Measurements from ENCODE around the gene GABRA1. TPM values are rescaled to one million over a fixed set of nuclear protein-coding genes. Genes with fewer than 3 reads are reported as not detected.

GABRA1 gene
- 2.7 TPM for total RNA-seq
- polyA plus RNA-seq: 0.66 TPM
- long read RNA-seq, donor 1: 0 reads
- long read RNA-seq, donor 2: 0 reads
- long read RNA-seq, donor 3: 0 reads
- long read RNA-seq, donor 4, full-length matches to known transcripts: 2 of 2 reads
- long read RNA-seq, donor 4, partial matches to known transcripts: 0 of 2 reads
- long read RNA-seq, donor 4, other reads (novel, unspliced or antisense): 0 of 2 reads
- long read RNA-seq, donor 5, full-length matches to known transcripts: 1 of 1 reads
- long read RNA-seq, donor 5, partial matches to known transcripts: 0 of 1 reads
- long read RNA-seq, donor 5, other reads (novel, unspliced or antisense): 0 of 1 reads
- long read RNA-seq, donor 6: 0 reads
- long read RNA-seq, donor 7: 0 reads
- long read RNA-seq, donor 8: 0 reads
- long read RNA-seq, donor 9: 0 reads
- long read RNA-seq, donor 10: 0 reads

- Histone ChIP-seq H3K36me3 (ENCODE audit: control insufficient read depth in 2 of 2, insufficient read depth in 2 of 2, low read length in 1 of 2) (no peaks in the 10 kb centered on the region), H3K4me1 (ENCODE audit: control insufficient read depth in 2 of 2, insufficient read depth in 2 of 2, low read length in 2 of 2) (no peaks in the 10 kb centered on the region), H3K4me3 (ENCODE audit: low read length in 2 of 2) (peak within 1 kb of the TSS in 1 of 2 donors; percentile 5), H3K27ac (ENCODE audit: low read depth in 1 of 2, low read length in 1 of 2) (no peak within 1 kb of the TSS), H3K27me3 (ENCODE audit: control insufficient read depth in 2 of 2, insufficient read depth in 1 of 2, low read length in 1 of 2) (peaks cover 0 to 22% of the 10 kb centered on the region in 2 donors), H3K9me3 (ENCODE audit: control insufficient read depth in 2 of 2, insufficient read depth in 1 of 2, low read length in 1 of 2) (no peaks in the 10 kb centered on the region)
- 6% methylated on average over 16 of the region's 16 CpGs for WGBS
- no peak for DNase-seq (ENCODE audit: low read depth in 6 of 9, low spot score in 9 of 9)
Observed at GRCh38 chr5:161847941-161848391, at the start of gene GABRA1. Gene GABRA1 (plus strand): TSS chr5:161848120. CDS start chr5:161850811, 2,691 bp downstream.

GRCh38 chr5:161799316-161799715 lies 48.6 kb upstream of the GABRA1 start:
- WGBS: 90% methylated on average over 3 of the region's 3 CpGs
- H3K4me1 ChIP-seq (ENCODE audit: control insufficient read depth in 2 of 2, insufficient read depth in 2 of 2, low read length in 2 of 2): no peaks in the 10 kb centered on the region

GRCh38 chr5:161804263-161804662 lies 43.7 kb upstream of the GABRA1 start:
- Histone ChIP-seq H3K4me3 (ENCODE audit: low read length in 2 of 2) (no peak overlapping the region), H3K27ac (ENCODE audit: low read depth in 1 of 2, low read length in 1 of 2) (no peak overlapping the region), H3K4me1 (ENCODE audit: control insufficient read depth in 2 of 2, insufficient read depth in 2 of 2, low read length in 2 of 2) (no peaks in the 10 kb centered on the region), H3K27me3 (ENCODE audit: control insufficient read depth in 2 of 2, insufficient read depth in 1 of 2, low read length in 1 of 2) (no peaks in the 10 kb centered on the region), H3K9me3 (ENCODE audit: control insufficient read depth in 2 of 2, insufficient read depth in 1 of 2, low read length in 1 of 2) (no peaks in the 10 kb centered on the region), H3K36me3 (ENCODE audit: control insufficient read depth in 2 of 2, insufficient read depth in 2 of 2, low read length in 1 of 2) (no peaks in the 10 kb centered on the region)
- WGBS: 25% methylated on average over 1 of the region's 1 CpG
- DNase-seq (ENCODE audit: low read depth in 6 of 9, low spot score in 9 of 9): no peak

More at GRCh38 chr5:161799316-161799715, 48.6 kb upstream of the GABRA1 start:
- DNase-seq (ENCODE audit: low read depth in 6 of 9, low spot score in 9 of 9): no peak
- Histone ChIP-seq H3K27ac (ENCODE audit: low read depth in 1 of 2, low read length in 1 of 2) (no peak overlapping the region), H3K27me3 (ENCODE audit: control insufficient read depth in 2 of 2, insufficient read depth in 1 of 2, low read length in 1 of 2) (no peaks in the 10 kb centered on the region), H3K4me3 (ENCODE audit: low read length in 2 of 2) (no peak overlapping the region), H3K36me3 (ENCODE audit: control insufficient read depth in 2 of 2, insufficient read depth in 2 of 2, low read length in 1 of 2) (no peaks in the 10 kb centered on the region), H3K9me3 (ENCODE audit: control insufficient read depth in 2 of 2, insufficient read depth in 1 of 2, low read length in 1 of 2) (no peaks in the 10 kb centered on the region)

GRCh38 chr5:161846746-161847145 lies 1.2 kb upstream of the GABRA1 start:
- 10% methylated on average over 5 of the region's 5 CpGs for WGBS
- Histone ChIP-seq H3K9me3 (ENCODE audit: control insufficient read depth in 2 of 2, insufficient read depth in 1 of 2, low read length in 1 of 2) (no peaks in the 10 kb centered on the region), H3K4me1 (ENCODE audit: control insufficient read depth in 2 of 2, insufficient read depth in 2 of 2, low read length in 2 of 2) (no peaks in the 10 kb centered on the region), H3K27me3 (ENCODE audit: control insufficient read depth in 2 of 2, insufficient read depth in 1 of 2, low read length in 1 of 2) (peaks cover 0 to 22% of the 10 kb centered on the region in 2 donors), H3K36me3 (ENCODE audit: control insufficient read depth in 2 of 2, insufficient read depth in 2 of 2, low read length in 1 of 2) (no peaks in the 10 kb centered on the region), H3K27ac (ENCODE audit: low read depth in 1 of 2, low read length in 1 of 2) (no peak overlapping the region), H3K4me3 (ENCODE audit: low read length in 2 of 2) (no peak overlapping the region)
- DNase-seq (ENCODE audit: low read depth in 6 of 9, low spot score in 9 of 9): peak in 3 of 9 donors; percentile 4 to 31 (median 8)

GRCh38 chr5:161847447-161847846 lies 473 bp upstream of the GABRA1 start:
- Histone ChIP-seq H3K36me3 (ENCODE audit: control insufficient read depth in 2 of 2, insufficient read depth in 2 of 2, low read length in 1 of 2) (no peaks in the 10 kb centered on the region), H3K27ac (ENCODE audit: low read depth in 1 of 2, low read length in 1 of 2) (no peak overlapping the region), H3K4me1 (ENCODE audit: control insufficient read depth in 2 of 2, insufficient read depth in 2 of 2, low read length in 2 of 2) (no peaks in the 10 kb centered on the region), H3K4me3 (ENCODE audit: low read length in 2 of 2) (no peak overlapping the region), H3K27me3 (ENCODE audit: control insufficient read depth in 2 of 2, insufficient read depth in 1 of 2, low read length in 1 of 2) (peaks cover 0 to 22% of the 10 kb centered on the region in 2 donors), H3K9me3 (ENCODE audit: control insufficient read depth in 2 of 2, insufficient read depth in 1 of 2, low read length in 1 of 2) (no peaks in the 10 kb centered on the region)
- 7% methylated on average over 12 of the region's 12 CpGs for WGBS
- no peak for DNase-seq (ENCODE audit: low read depth in 6 of 9, low spot score in 9 of 9)

GRCh38 chr5:161850491-161850890 lies 2.6 kb downstream of the GABRA1 start:
- Histone ChIP-seq H3K36me3 (ENCODE audit: control insufficient read depth in 2 of 2, insufficient read depth in 2 of 2, low read length in 1 of 2) (no peaks in the 10 kb centered on the region), H3K27me3 (ENCODE audit: control insufficient read depth in 2 of 2, insufficient read depth in 1 of 2, low read length in 1 of 2) (peaks cover 0 to 22% of the 10 kb centered on the region in 2 donors), H3K27ac (ENCODE audit: low read depth in 1 of 2, low read length in 1 of 2) (no peak overlapping the region), H3K9me3 (ENCODE audit: control insufficient read depth in 2 of 2, insufficient read depth in 1 of 2, low read length in 1 of 2) (no peaks in the 10 kb centered on the region), H3K4me3 (ENCODE audit: low read length in 2 of 2) (no peak overlapping the region), H3K4me1 (ENCODE audit: control insufficient read depth in 2 of 2, insufficient read depth in 2 of 2, low read length in 2 of 2) (no peaks in the 10 kb centered on the region)
- no peak for DNase-seq (ENCODE audit: low read depth in 6 of 9, low spot score in 9 of 9)
- 81% methylated on average over 3 of the region's 3 CpGs for WGBS

- Histone ChIP-seq H3K4me1 (ENCODE audit: control insufficient read depth in 2 of 2, insufficient read depth in 2 of 2, low read length in 2 of 2) (no peaks in the 10 kb centered on the region), H3K9me3 (ENCODE audit: control insufficient read depth in 2 of 2, insufficient read depth in 1 of 2, low read length in 1 of 2) (no peaks in the 10 kb centered on the region), H3K27ac (ENCODE audit: low read depth in 1 of 2, low read length in 1 of 2) (no peak overlapping the region), H3K36me3 (ENCODE audit: control insufficient read depth in 2 of 2, insufficient read depth in 2 of 2, low read length in 1 of 2) (no peaks in the 10 kb centered on the region), H3K27me3 (ENCODE audit: control insufficient read depth in 2 of 2, insufficient read depth in 1 of 2, low read length in 1 of 2) (peaks cover 0 to 22% of the 10 kb centered on the region in 2 donors), H3K4me3 (ENCODE audit: low read length in 2 of 2) (no peak overlapping the region)
- no peak for DNase-seq (ENCODE audit: low read depth in 6 of 9, low spot score in 9 of 9)
- WGBS: 56% methylated on average over 2 of the region's 2 CpGs
Observed at GRCh38 chr5:161851691-161852299, 3.9 kb downstream of the GABRA1 start.

GRCh38 chr5:161857358-161857757 lies 9.4 kb downstream of the GABRA1 start:
- H3K27me3 ChIP-seq (ENCODE audit: control insufficient read depth in 2 of 2, insufficient read depth in 1 of 2, low read length in 1 of 2): no peaks in the 10 kb centered on the region
- DNase-seq (ENCODE audit: low read depth in 6 of 9, low spot score in 9 of 9): no peak
- no peaks in the 10 kb centered on the region for H3K9me3 ChIP-seq (ENCODE audit: control insufficient read depth in 2 of 2, insufficient read depth in 1 of 2, low read length in 1 of 2)
- WGBS: 76% methylated on average over 1 of the region's 1 CpG
- no peaks in the 10 kb centered on the region for H3K4me1 ChIP-seq (ENCODE audit: control insufficient read depth in 2 of 2, insufficient read depth in 2 of 2, low read length in 2 of 2)
- H3K36me3 ChIP-seq (ENCODE audit: control insufficient read depth in 2 of 2, insufficient read depth in 2 of 2, low read length in 1 of 2): no peaks in the 10 kb centered on the region
- no peak overlapping the region for H3K27ac ChIP-seq (ENCODE audit: low read depth in 1 of 2, low read length in 1 of 2)
- no peak overlapping the region for H3K4me3 ChIP-seq (ENCODE audit: low read length in 2 of 2)

- Histone ChIP-seq H3K9me3 (ENCODE audit: control insufficient read depth in 2 of 2, insufficient read depth in 1 of 2, low read length in 1 of 2) (no peaks in the 10 kb centered on the region), H3K27me3 (ENCODE audit: control insufficient read depth in 2 of 2, insufficient read depth in 1 of 2, low read length in 1 of 2) (no peaks in the 10 kb centered on the region), H3K4me1 (ENCODE audit: control insufficient read depth in 2 of 2, insufficient read depth in 2 of 2, low read length in 2 of 2) (no peaks in the 10 kb centered on the region), H3K27ac (ENCODE audit: low read depth in 1 of 2, low read length in 1 of 2) (no peak overlapping the region), H3K4me3 (ENCODE audit: low read length in 2 of 2) (no peak overlapping the region), H3K36me3 (ENCODE audit: control insufficient read depth in 2 of 2, insufficient read depth in 2 of 2, low read length in 1 of 2) (no peaks in the 10 kb centered on the region)
- 91% methylated on average over 3 of the region's 3 CpGs for WGBS
- DNase-seq (ENCODE audit: low read depth in 6 of 9, low spot score in 9 of 9): no peak
Observed at GRCh38 chr5:161863259-161863658, 15.3 kb downstream of the GABRA1 start.
